ENCODE measurements around the gene TBX5. TPM values are rescaled to one million over a fixed set of nuclear protein-coding genes. Genes with fewer than 3 reads are reported as not detected.

The TBX5 gene
- total RNA-seq, 1 experiment from 2014 or later, result not detected

- no peak overlapping the region for H3K4me3 ChIP-seq
Observed at GRCh38 chr12:114401328-114402083, 4.4 kb downstream of the TBX5 start.

GRCh38 chr12:114400925-114401324, 5.0 kb downstream of the TBX5 start:
- peaks cover 3% of the 10 kb centered on the region; the same call in 1 of the 2 replicates for H3K27me3 ChIP-seq
- no peak for DNase-seq
- H3K9me3 ChIP-seq, result no peaks in the 10 kb centered on the region
- no peaks in the 10 kb centered on the region for H3K36me3 ChIP-seq
- no peak overlapping the region for H3K4me3 ChIP-seq

More at GRCh38 chr12:114401328-114402083, 4.4 kb downstream of the TBX5 start:
- H3K36me3 ChIP-seq, result no peaks in the 10 kb centered on the region
- H3K9me3 ChIP-seq, result no peaks in the 10 kb centered on the region
- peaks cover 3% of the 10 kb centered on the region; the same call in 1 of the 2 replicates for H3K27me3 ChIP-seq
- DNase-seq, result no peak

GRCh38 chr12:114400361-114400811, 5.6 kb downstream of the TBX5 start:
- Histone ChIP-seq H3K4me3 (no peak overlapping the region), H3K36me3 (no peaks in the 10 kb centered on the region), H3K9me3 (no peaks in the 10 kb centered on the region), H3K27me3 (peaks cover 2% of the 10 kb centered on the region; the same call in 1 of the 2 replicates)
- no peak for DNase-seq

GRCh38 chr12:114399664-114400211, 6.2 kb downstream of the TBX5 start:
- Histone ChIP-seq H3K4me3 (no peak overlapping the region), H3K27me3 (no peaks in the 10 kb centered on the region), H3K9me3 (no peaks in the 10 kb centered on the region), H3K36me3 (no peaks in the 10 kb centered on the region)
- DNase-seq, result no peak

GRCh38 chr12:114397978-114398881, 7.7 kb downstream of the TBX5 start:
- no peaks in the 10 kb centered on the region for H3K36me3 ChIP-seq
- H3K9me3 ChIP-seq, result no peaks in the 10 kb centered on the region
- H3K4me3 ChIP-seq, result no peak overlapping the region
- H3K27me3 ChIP-seq, result no peaks in the 10 kb centered on the region
- no peak for DNase-seq

- Histone ChIP-seq H3K36me3 (no peaks in the 10 kb centered on the region), H3K4me3 (no peak overlapping the region)
- no peak for DNase-seq
Observed at GRCh38 chr12:114396869-114397719, 8.8 kb downstream of the TBX5 start.

GRCh38 chr12:114396153-114396868, 9.6 kb downstream of the TBX5 start:
- no peak overlapping the region for H3K4me3 ChIP-seq
- H3K36me3 ChIP-seq, result no peaks in the 10 kb centered on the region
- DNase-seq, result no peak
- H3K9me3 ChIP-seq, result no peaks in the 10 kb centered on the region
- no peaks in the 10 kb centered on the region for H3K27me3 ChIP-seq

More at GRCh38 chr12:114396869-114397719, 8.8 kb downstream of the TBX5 start:
- Histone ChIP-seq H3K27me3 (no peaks in the 10 kb centered on the region), H3K9me3 (no peaks in the 10 kb centered on the region)

- no peaks in the 10 kb centered on the region for H3K36me3 ChIP-seq
- H3K27me3 ChIP-seq, result no peaks in the 10 kb centered on the region
- DNase-seq, result no peak
Observed at GRCh38 chr12:114395755-114396152, 10.2 kb downstream of the TBX5 start.

GRCh38 chr12:114395233-114395632, 10.7 kb downstream of the TBX5 start:
- no peak for DNase-seq
- Histone ChIP-seq H3K9me3 (no peaks in the 10 kb centered on the region), H3K27me3 (no peaks in the 10 kb centered on the region), H3K36me3 (no peaks in the 10 kb centered on the region), H3K4me3 (no peak overlapping the region)

More at GRCh38 chr12:114395755-114396152, 10.2 kb downstream of the TBX5 start:
- no peaks in the 10 kb centered on the region for H3K9me3 ChIP-seq
- H3K4me3 ChIP-seq, result no peak overlapping the region

GRCh38 chr12:114393569-114393968, 12.4 kb downstream of the TBX5 start:
- no peak for DNase-seq
- H3K4me3 ChIP-seq, result no peak overlapping the region
- no peaks in the 10 kb centered on the region for H3K36me3 ChIP-seq
- no peaks in the 10 kb centered on the region for H3K27me3 ChIP-seq
- no peaks in the 10 kb centered on the region for H3K9me3 ChIP-seq

GRCh38 chr12:114392909-114393308, 13.0 kb downstream of the TBX5 start:
- no peak overlapping the region for H3K4me3 ChIP-seq
- no peaks in the 10 kb centered on the region for H3K9me3 ChIP-seq
- no peak for DNase-seq
- H3K36me3 ChIP-seq, result no peaks in the 10 kb centered on the region
- H3K27me3 ChIP-seq, result no peaks in the 10 kb centered on the region

- no peaks in the 10 kb centered on the region for H3K36me3 ChIP-seq
- DNase-seq, result no peak
- H3K27me3 ChIP-seq, result no peaks in the 10 kb centered on the region
- no peaks in the 10 kb centered on the region for H3K9me3 ChIP-seq
- H3K4me3 ChIP-seq, result no peak overlapping the region
Observed at GRCh38 chr12:114391088-114391487, 14.9 kb downstream of the TBX5 start.

GRCh38 chr12:114384739-114385138, 21.2 kb downstream of the TBX5 start:
- no peak overlapping the region for H3K4me3 ChIP-seq
- no peaks in the 10 kb centered on the region for H3K9me3 ChIP-seq
- no peaks in the 10 kb centered on the region for H3K36me3 ChIP-seq
- H3K27me3 ChIP-seq, result no peaks in the 10 kb centered on the region
- no peak for DNase-seq

GRCh38 chr12:114381177-114381576, 24.8 kb downstream of the TBX5 start:
- no peak for DNase-seq
- Histone ChIP-seq H3K27me3 (no peaks in the 10 kb centered on the region), H3K4me3 (no peak overlapping the region), H3K9me3 (no peaks in the 10 kb centered on the region), H3K36me3 (no peaks in the 10 kb centered on the region)

- H3K27me3 ChIP-seq, result no peaks in the 10 kb centered on the region
- no peaks in the 10 kb centered on the region for H3K9me3 ChIP-seq
- H3K36me3 ChIP-seq, result no peaks in the 10 kb centered on the region
- DNase-seq, result no peak
- H3K4me3 ChIP-seq, result no peak overlapping the region
Observed at GRCh38 chr12:114371733-114372132, 34.2 kb downstream of the TBX5 start.

- DNase-seq, result no peak
- H3K4me3 ChIP-seq, result no peak overlapping the region
- no peaks in the 10 kb centered on the region for H3K36me3 ChIP-seq
- no peaks in the 10 kb centered on the region for H3K27me3 ChIP-seq
- no peaks in the 10 kb centered on the region for H3K9me3 ChIP-seq
Observed at GRCh38 chr12:114371250-114371649, 34.7 kb downstream of the TBX5 start.

Data from MG63 (cell line).